ENCODE measurements around the gene DUSP3. TPM values are rescaled to one million over a fixed set of nuclear protein-coding genes. Genes with fewer than 3 reads are reported as not detected.
A peak's percentile ranks its signal among the peaks of the same experiment; 100 is the strongest.

The DUSP3 gene
- total RNA-seq, 1 experiment from 2014 or later: 39.7 TPM

- H3K4me1 Mint-ChIP-seq (ENCODE audit: insufficient read depth, unreplicated experiment): no peaks in the 10 kb centered on the region
- no peaks in the 10 kb centered on the region for H3K27me3 Mint-ChIP-seq (ENCODE audit: insufficient read depth, unreplicated experiment)
- TF ChIP-seq CTCF (IDR thresholded peaks at IDR 0.05; ENCODE audit: unreplicated experiment): no peak
- H3K36me3 Mint-ChIP-seq (ENCODE audit: insufficient read depth, unreplicated experiment): peaks cover 45% of the 10 kb centered on the region
- H3K27ac Mint-ChIP-seq (ENCODE audit: low read depth, unreplicated experiment): no peak overlapping the region
- ChIA-PET CTCF (interaction anchor here (0.5 to 14.5 kb wide), 25 partner anchors 8 to 1571 kb away, joined by 3 to 467 read pairs (median 4); partner anchors contain the start of gene CFAP97D1), POLR2A (interaction anchor here (1.3 to 1.5 kb wide), 3 partner anchors 36 to 73 kb away, joined by 3 read pairs; no protein-coding TSS in a partner anchor)
- no TSS peak for BruUV-seq (replicated peaks)
- no peaks in the 10 kb centered on the region for H3K9me3 Mint-ChIP-seq (ENCODE audit: unreplicated experiment)
- intact Hi-C loops (cut with micrococcal nuclease): no loop called here
- no peak overlapping the region for H3K4me3 Mint-ChIP-seq (ENCODE audit: unreplicated experiment)
- no peak for DNase-seq (ENCODE audit: unreplicated experiment)
These were observed 11.6 kb downstream of the DUSP3 start for GRCh38 chr17:43767053-43767712.

GRCh38 chr17:43766413-43767052 is 12.2 kb downstream of the DUSP3 start:
- ChIA-PET POLR2A (interaction anchor here (0.6 to 1.5 kb wide), 4 partner anchors 36 to 79 kb away, joined by 3 read pairs; no protein-coding TSS in a partner anchor), CTCF (interaction anchor here (0.5 to 14.5 kb wide), 56 partner anchors 7 to 1161 kb away, joined by 3 to 467 read pairs (median 4); partner anchors contain the start of genes CD300LG, CFAP97D1 and DUSP3)
- Mint-ChIP-seq H3K36me3 (ENCODE audit: insufficient read depth, unreplicated experiment) (peaks cover 39% of the 10 kb centered on the region), H3K9me3 (ENCODE audit: unreplicated experiment) (no peaks in the 10 kb centered on the region), H3K27ac (ENCODE audit: low read depth, unreplicated experiment) (no peak overlapping the region), H3K27me3 (ENCODE audit: insufficient read depth, unreplicated experiment) (no peaks in the 10 kb centered on the region), H3K4me3 (ENCODE audit: unreplicated experiment) (no peak overlapping the region), H3K4me1 (ENCODE audit: insufficient read depth, unreplicated experiment) (no peaks in the 10 kb centered on the region)
- no TSS peak for BruUV-seq (replicated peaks)
- intact Hi-C loops (cut with micrococcal nuclease): loop anchor here (1.0 kb wide), 1 partner anchor 80 kb away; no protein-coding TSS in a partner anchor
- DNase-seq (ENCODE audit: unreplicated experiment): peak; percentile 69
- peak; percentile 60 for TF ChIP-seq CTCF (IDR thresholded peaks at IDR 0.05; ENCODE audit: unreplicated experiment)

GRCh38 chr17:43760254-43760852 is 18.4 kb downstream of the DUSP3 start:
- H3K4me3 Mint-ChIP-seq (ENCODE audit: unreplicated experiment): no peak overlapping the region
- peak; percentile 98 for TF ChIP-seq CTCF (IDR thresholded peaks at IDR 0.05; ENCODE audit: unreplicated experiment)
- H3K27me3 Mint-ChIP-seq (ENCODE audit: insufficient read depth, unreplicated experiment): no peaks in the 10 kb centered on the region
- H3K27ac Mint-ChIP-seq (ENCODE audit: low read depth, unreplicated experiment): no peak overlapping the region
- ChIA-PET CTCF (interaction anchor here (0.5 to 14.5 kb wide), 47 partner anchors 9 to 1559 kb away, joined by 3 to 467 read pairs (median 4); partner anchors contain the start of gene CD300LG), POLR2A (interaction anchor here (0.9 to 2.9 kb wide), 4 partner anchors 59 to 86 kb away, joined by 3 to 20 read pairs (median 5); partner anchors contain the start of gene CD300LG)
- no peaks in the 10 kb centered on the region for H3K9me3 Mint-ChIP-seq (ENCODE audit: unreplicated experiment)
- peaks cover 12% of the 10 kb centered on the region for H3K4me1 Mint-ChIP-seq (ENCODE audit: insufficient read depth, unreplicated experiment)
- H3K36me3 Mint-ChIP-seq (ENCODE audit: insufficient read depth, unreplicated experiment): no peaks in the 10 kb centered on the region
- DNase-seq (ENCODE audit: unreplicated experiment): peak; percentile 95
- no TSS peak for BruUV-seq (replicated peaks)
- intact Hi-C loops (cut with micrococcal nuclease): loop anchor here (1.0 to 2.0 kb wide), 3 partner anchors 66 to 184 kb away; no protein-coding TSS in a partner anchor
